GM21381 (cell line): ENCODE results near the gene CTSK.

Experiments
- ATAC-seq: cut with Tn5 transposase; IDR thresholded peaks from one replicate; pipeline ENCODE4 v1.9.1; 2021; ENCODE audit warnings: mild to moderate bottlenecking, moderate library complexity; ENCODE audit not compliant: unreplicated experiment

Gene CTSK

GRCh38 chr1:150763018-150763417, 45.0 kb downstream of the CTSK start:
- no peak for ATAC-seq

DNA sequence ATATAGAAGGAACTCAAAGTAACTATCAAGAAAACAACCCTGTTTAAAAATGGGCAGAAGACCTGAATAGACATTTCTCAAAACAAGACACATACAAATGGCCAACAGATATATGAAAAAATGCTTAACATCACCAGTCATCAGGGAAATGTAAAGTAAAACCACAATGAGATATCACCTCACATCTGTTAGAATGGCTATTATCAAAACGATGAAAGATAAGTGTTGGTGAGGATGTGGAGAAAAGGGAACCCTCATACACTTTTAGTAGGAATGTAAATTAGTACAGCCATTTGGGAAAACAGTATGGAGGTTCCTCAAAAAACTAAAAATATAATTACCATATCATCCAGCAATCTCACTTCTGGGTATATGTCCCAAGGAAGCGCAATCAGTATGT, 45.5 kb downstream of the CTSK start:
- ATAC-seq: no peak

DNA sequence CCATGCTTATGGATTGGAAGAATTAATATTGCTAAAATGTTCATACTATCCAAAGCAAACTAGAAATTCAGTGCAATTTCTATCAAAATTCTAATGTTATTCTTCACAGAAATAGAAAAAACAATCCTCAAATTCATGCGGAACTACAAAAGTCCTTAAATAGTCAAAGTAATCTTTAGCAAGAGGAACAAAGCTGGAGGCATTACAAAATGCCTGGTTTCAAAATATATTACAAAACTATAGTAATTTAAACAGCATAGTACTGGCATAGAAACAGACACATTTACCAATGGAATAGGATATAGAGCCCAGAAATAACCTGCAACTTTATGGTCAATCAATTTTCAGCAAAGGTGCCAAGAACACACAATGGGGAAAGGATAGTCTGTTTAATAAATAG, 46.3 kb downstream of the CTSK start:
- no peak for ATAC-seq

DNA sequence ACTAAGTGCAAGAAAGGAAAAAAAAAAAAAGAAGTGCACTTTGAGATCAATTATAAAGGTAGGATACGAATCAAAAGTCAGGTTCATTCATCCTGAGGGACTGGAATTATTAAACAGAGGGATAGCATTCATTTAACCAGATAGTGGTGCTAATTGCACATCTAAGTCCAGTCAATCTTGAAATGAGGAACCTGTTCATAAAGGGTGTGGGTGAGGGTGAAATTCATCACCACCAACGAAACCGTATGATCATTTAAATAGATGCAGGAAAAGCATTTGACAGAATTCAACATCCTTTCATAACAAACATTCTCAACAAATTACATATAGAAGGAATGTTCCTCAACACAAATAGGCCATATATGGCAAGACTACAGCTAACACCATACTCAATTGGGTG, 48.0 kb downstream of the CTSK start:
- no peak for ATAC-seq

- no peak for ATAC-seq
These were observed 54.6 kb downstream of the CTSK start for GRCh38 chr1:150753416-150753815.

- ATAC-seq: no peak
These were observed 56.6 kb downstream of the CTSK start for GRCh38 chr1:150751443-150751842.

GRCh38 chr1:150749720-150750311, 58.2 kb downstream of the CTSK start:
- no peak for ATAC-seq

DNA sequence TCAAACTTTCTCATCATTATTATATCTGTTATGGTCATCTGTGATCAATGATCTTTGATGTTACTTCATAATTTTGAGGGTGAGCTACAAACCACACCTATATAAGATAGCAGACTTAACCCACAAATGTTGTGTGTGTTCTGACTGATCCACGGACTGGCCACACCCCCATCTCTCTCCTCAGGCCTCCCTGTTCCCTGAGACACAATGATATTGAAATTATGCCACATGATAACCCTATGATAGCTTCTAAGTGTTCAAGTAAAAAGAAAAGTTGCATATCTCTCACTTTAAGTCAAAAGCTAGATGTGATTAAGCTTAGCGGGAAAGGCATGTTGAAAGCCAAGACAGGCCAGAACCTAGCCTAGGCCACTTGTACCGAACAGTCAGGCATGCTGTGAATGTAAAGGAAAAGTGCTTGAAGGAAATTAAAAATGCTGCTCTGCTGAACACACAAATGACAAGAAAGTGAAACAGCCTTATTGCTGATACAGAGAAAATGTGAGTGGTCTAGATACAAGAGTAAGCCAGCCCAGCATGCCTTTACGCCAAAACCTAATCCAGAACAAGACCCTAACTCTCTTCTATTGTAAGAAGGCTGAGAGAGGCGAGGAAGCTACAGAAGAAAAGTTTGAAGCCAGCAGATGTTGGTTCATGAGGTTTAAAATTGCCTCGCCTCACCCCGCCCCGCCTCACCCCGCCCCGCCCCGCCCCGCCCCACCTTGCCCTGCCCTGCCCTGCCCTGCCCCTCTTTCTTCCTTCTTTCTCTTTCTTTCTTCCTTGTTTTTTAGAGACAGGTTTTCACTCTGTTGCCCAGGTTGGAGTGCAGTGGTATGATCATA, 59.0 kb downstream of the CTSK start:
- no peak for ATAC-seq
